Right atrium auricular region (tissue), 2 donors: Measurements from ENCODE around the gene SHBG. TPM values are rescaled to one million over a fixed set of nuclear protein-coding genes. Genes with fewer than 3 reads are reported as not detected.
A peak's percentile ranks its signal among the peaks of the same experiment; 100 is the strongest.

Experiments used
- DNase-seq: peaks from one replicate; pipeline ENCODE4 v3.0.0-alpha.2; 2019; ENCODE audit warnings: low spot score
- H3K27ac ChIP-seq, 2 donors: fragments of 200-600 bp; sonication (generic); 1 replicate in 1 of 2; 2 replicates in 1 of 2; pipeline ENCODE4 v1.5.1; 2016 to 2019
- H3K27me3 ChIP-seq, 2 donors: fragments of 200-600 bp; sonication (generic); one replicate each; pipeline versions ENCODE4 v1.5.1 to v1.6.0; 2017 to 2019
- H3K36me3 ChIP-seq: fragments of 200-600 bp; sonication (generic); one replicate; pipeline ENCODE4 v1.5.1; 2016
- H3K4me1 ChIP-seq, 2 donors: fragments of 200-600 bp; sonication (generic); one replicate each; pipeline versions ENCODE4 v1.5.1 to v1.6.0; 2017 to 2019
- H3K4me3 ChIP-seq, 2 donors: fragments of 200-600 bp; sonication (generic); 1 replicate in 1 of 2; 2 replicates in 1 of 2; pipeline ENCODE4 v1.5.1; 2017 to 2019; ENCODE audit warnings: mild to moderate bottlenecking in 1 of 2, moderate library complexity in 1 of 2
- H3K9me3 ChIP-seq, 2 donors: fragments of 200-600 bp; sonication (generic); one replicate each; pipeline ENCODE4 v1.5.1; 2019
- total RNA-seq, 2 donors: library from RNA; depleted of rRNA; stranded (reverse); fragments of >200 nt; gene quantifications; one replicate each; pipeline ENCODE4 v1.1.0, GENCODE V29; 2016
- TF ChIP-seq, protein P1 (sequence below), 2 donors: fragments of 200-600 bp; sonication (generic); IDR thresholded peaks; one replicate each; pipeline ENCODE4 v1.5.1; 2019; ENCODE audit warnings: antibody characterized with exemption in 2 of 2

Gene SHBG, protein sequence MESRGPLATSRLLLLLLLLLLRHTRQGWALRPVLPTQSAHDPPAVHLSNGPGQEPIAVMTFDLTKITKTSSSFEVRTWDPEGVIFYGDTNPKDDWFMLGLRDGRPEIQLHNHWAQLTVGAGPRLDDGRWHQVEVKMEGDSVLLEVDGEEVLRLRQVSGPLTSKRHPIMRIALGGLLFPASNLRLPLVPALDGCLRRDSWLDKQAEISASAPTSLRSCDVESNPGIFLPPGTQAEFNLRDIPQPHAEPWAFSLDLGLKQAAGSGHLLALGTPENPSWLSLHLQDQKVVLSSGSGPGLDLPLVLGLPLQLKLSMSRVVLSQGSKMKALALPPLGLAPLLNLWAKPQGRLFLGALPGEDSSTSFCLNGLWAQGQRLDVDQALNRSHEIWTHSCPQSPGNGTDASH
- total RNA-seq, result under 1 TPM in 1 of 2 donors, not detected in 1; 0.39 TPM

GRCh38 chr17:7629939-7630571 is at the start of gene SHBG:
SHBG (plus strand) TSS chr17:7630135; CDS start chr17:7630173, 38 bp downstream.
- DNase-seq, result no peak
- Histone ChIP-seq H3K4me3 (no peak within 1 kb of the TSS), H3K9me3 (no peaks in the 10 kb centered on the region)

DNA sequence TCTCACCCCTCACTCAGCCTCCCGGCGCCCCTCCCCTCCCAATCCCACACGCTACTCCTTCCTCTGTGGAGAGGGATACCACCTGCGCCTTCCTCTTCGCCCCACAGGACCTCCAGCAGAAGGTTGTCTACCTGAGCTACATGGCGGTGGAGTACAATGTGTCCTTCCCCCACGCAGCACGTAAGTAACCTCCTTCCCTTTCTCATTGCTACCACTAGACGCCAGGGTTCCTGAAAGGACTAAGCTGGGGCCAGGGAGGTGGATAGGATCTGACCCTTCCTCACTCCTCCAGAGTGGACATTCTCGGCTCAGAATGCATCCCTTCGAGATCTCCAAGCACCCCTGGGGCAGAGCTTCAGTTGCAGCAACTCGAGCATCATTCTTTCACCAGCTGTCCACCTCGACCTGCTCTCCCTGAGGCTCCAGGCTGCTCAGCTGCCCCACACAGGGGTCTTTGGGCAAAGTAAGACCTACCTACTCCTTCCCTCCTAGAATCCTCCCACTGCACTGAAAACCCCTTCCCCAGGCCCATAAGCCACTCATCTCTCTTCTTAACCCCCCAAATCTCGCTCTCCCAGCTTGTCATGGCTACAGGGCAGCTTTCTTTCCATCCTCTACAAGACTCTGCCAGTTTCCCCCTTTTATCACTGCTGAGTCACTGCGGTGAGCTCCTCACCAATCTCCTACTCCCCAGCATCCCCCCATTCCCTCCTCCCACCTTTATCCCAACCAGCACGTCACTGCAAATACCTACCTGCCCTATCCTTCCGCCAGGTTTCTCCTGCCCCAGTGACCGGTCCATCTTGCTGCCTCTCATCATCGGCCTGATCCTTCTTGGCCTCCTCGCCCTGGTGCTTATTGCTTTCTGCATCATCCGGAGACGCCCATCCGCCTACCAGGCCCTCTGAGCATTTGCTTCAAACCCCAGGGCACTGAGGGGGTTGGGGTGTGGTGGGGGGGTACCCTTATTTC is 49.0 kb upstream of the SHBG start:
- Histone ChIP-seq H3K9me3 (no peaks in the 10 kb centered on the region), H3K36me3 (peaks cover 33% of the 10 kb centered on the region), H3K4me3 (peak overlapping the region; percentile 18 to 34), H3K4me1 (peaks cover 0 to 63% of the 10 kb centered on the region in 2 donors), H3K27me3 (no peaks in the 10 kb centered on the region), H3K27ac (peak overlapping the region; percentile 76 to 97)
- DNase-seq, result no peak
- TF ChIP-seq, protein P1, sequence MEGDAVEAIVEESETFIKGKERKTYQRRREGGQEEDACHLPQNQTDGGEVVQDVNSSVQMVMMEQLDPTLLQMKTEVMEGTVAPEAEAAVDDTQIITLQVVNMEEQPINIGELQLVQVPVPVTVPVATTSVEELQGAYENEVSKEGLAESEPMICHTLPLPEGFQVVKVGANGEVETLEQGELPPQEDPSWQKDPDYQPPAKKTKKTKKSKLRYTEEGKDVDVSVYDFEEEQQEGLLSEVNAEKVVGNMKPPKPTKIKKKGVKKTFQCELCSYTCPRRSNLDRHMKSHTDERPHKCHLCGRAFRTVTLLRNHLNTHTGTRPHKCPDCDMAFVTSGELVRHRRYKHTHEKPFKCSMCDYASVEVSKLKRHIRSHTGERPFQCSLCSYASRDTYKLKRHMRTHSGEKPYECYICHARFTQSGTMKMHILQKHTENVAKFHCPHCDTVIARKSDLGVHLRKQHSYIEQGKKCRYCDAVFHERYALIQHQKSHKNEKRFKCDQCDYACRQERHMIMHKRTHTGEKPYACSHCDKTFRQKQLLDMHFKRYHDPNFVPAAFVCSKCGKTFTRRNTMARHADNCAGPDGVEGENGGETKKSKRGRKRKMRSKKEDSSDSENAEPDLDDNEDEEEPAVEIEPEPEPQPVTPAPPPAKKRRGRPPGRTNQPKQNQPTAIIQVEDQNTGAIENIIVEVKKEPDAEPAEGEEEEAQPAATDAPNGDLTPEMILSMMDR (IDR thresholded peaks at IDR 0.05), result no peak

More at GRCh38 chr17:7629939-7630571, at the start of gene SHBG:
- no peaks in the 10 kb centered on the region for H3K27me3 ChIP-seq
- H3K27ac ChIP-seq, result no peak within 1 kb of the TSS
- no peaks in the 10 kb centered on the region for H3K36me3 ChIP-seq
- peaks cover 0 to 24% of the 10 kb centered on the region in 2 donors for H3K4me1 ChIP-seq
- TF ChIP-seq, protein P1 (IDR thresholded peaks at IDR 0.05), result no peak

GRCh38 chr17:7582396-7583252 is 47.3 kb upstream of the SHBG start:
- no peak for DNase-seq
- peak overlapping the region; percentile 95 to 97 for H3K27ac ChIP-seq
- peaks cover 0 to 67% of the 10 kb centered on the region in 2 donors for H3K4me1 ChIP-seq
- TF ChIP-seq, protein P1 (IDR thresholded peaks at IDR 0.05), result no peak
- no peaks in the 10 kb centered on the region for H3K27me3 ChIP-seq
- H3K4me3 ChIP-seq, result peak overlapping the region; percentile 61 to 70
- H3K9me3 ChIP-seq, result no peaks in the 10 kb centered on the region
- peaks cover 16% of the 10 kb centered on the region for H3K36me3 ChIP-seq

GRCh38 chr17:7583253-7584109 is 46.5 kb upstream of the SHBG start, which contains the start of gene MPDU1:
MPDU1 (plus strand) TSS chr17:7583852; CDS start chr17:7583863, 11 bp downstream.
- peak; percentile 98 for DNase-seq
- peaks cover 0 to 70% of the 10 kb centered on the region in 2 donors for H3K4me1 ChIP-seq
- H3K27ac ChIP-seq, result peak within 1 kb of the TSS; percentile 95 to 97
- H3K4me3 ChIP-seq, result peak within 1 kb of the TSS; percentile 61 to 70
- no peaks in the 10 kb centered on the region for H3K9me3 ChIP-seq
- TF ChIP-seq, protein P1 (IDR thresholded peaks at IDR 0.05), result peak in 1 of 2 donors; percentile 15
- H3K36me3 ChIP-seq, result peaks cover 7% of the 10 kb centered on the region
- no peaks in the 10 kb centered on the region for H3K27me3 ChIP-seq
